NCI-H2029 (cell line): Measurements from ENCODE around the gene MAB21L1.

Experiments
- DNase-seq: peaks from one replicate; lab custom pipeline; 2025; lab: John Stamatoyannopoulos, UW

The MAB21L1 gene

GRCh38 chr13:35479706-35480105, 3.2 kb upstream of the MAB21L1 start:
- DNase-seq, result no peak

GRCh38 chr13:35479038-35479492, 2.6 kb upstream of the MAB21L1 start:
- no peak for DNase-seq

- DNase-seq, result no peak
Observed at GRCh38 chr13:35478271-35479037, 2.0 kb upstream of the MAB21L1 start.

- DNase-seq, result no peak
Observed at GRCh38 chr13:35477386-35477946, 977 bp upstream of the MAB21L1 start.

GRCh38 chr13:35475212-35475959, 1.1 kb downstream of the MAB21L1 start:
- DNase-seq, result no peak

GRCh38 chr13:35474496-35475211, 1.8 kb downstream of the MAB21L1 start:
- DNase-seq, result no peak

GRCh38 chr13:35473802-35474201, 2.7 kb downstream of the MAB21L1 start:
- no peak for DNase-seq

GRCh38 chr13:35473206-35473775, 3.2 kb downstream of the MAB21L1 start:
- DNase-seq, result no peak

- no peak for DNase-seq
Observed at GRCh38 chr13:35472323-35472881, 4.1 kb downstream of the MAB21L1 start.

GRCh38 chr13:35471706-35472322, 4.7 kb downstream of the MAB21L1 start:
- no peak for DNase-seq

GRCh38 chr13:35470671-35471661, 5.5 kb downstream of the MAB21L1 start:
- no peak for DNase-seq

- DNase-seq, result no peak
Observed at GRCh38 chr13:35469806-35470525, 6.5 kb downstream of the MAB21L1 start.

- no peak for DNase-seq
Observed at GRCh38 chr13:35468195-35468594, 8.3 kb downstream of the MAB21L1 start.

- no peak for DNase-seq
Observed at GRCh38 chr13:35465371-35465770, 11.1 kb downstream of the MAB21L1 start.

- DNase-seq, result no peak
Observed at GRCh38 chr13:35460061-35460460, 16.4 kb downstream of the MAB21L1 start.

GRCh38 chr13:35457258-35457657, 19.2 kb downstream of the MAB21L1 start:
- no peak for DNase-seq

GRCh38 chr13:35455022-35455421, 21.5 kb downstream of the MAB21L1 start:
- DNase-seq, result no peak

- DNase-seq, result no peak
Observed at GRCh38 chr13:35449821-35450220, 26.7 kb downstream of the MAB21L1 start.

GRCh38 chr13:35448465-35448864, 28.0 kb downstream of the MAB21L1 start:
- no peak for DNase-seq
